Activated CD4-positive, alpha-beta T cell treated with anti-CD3 and anti-CD28 coated beads, Interleukin-2, amount 50 U/mL, for 1 hour (primary cell): ENCODE measurements around the gene TSEN2.
"Not testable (repeated sequence)": the region's sequence is repeated elsewhere in the genome, so short reads cannot be mapped to it uniquely, and the experiment has no call there.

Source experiments
- DNase-seq: peaks from one replicate; pipeline ENCODE4 v3.0.0-alpha.2; 2020

TSEN2 gene

DNA sequence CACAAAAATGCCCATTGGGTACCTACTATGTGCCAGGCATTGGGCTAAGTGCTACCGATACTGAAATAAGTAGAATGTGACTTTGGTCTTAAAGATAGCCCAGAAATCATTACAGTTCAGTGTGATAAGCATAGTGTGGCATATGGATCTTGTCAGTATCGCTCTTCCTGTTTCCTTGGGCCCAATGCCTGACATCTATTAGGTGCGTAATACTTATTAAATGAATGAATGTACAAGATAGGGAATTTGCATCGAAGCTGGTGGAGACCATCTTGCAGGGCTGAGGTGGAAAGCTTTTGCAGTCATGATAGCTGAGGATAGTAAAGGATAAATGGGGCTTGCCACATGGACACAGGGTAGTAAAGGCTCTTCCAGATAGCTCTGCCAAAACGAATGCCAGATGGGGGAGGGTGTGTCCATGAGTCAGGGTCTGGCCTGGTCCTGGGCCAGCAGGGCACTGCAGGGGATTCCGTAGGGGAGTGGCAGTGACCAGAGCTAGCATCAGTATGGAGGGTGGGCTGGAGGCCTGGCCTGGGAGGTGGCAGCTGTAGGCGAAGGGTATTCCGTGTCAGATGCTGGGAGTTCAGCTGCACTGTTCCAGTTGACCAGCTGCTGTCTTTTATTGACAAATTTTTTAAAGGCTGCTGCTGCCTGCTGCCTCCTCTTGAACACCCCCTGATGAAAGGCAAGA lies 23.5 kb downstream of the TSEN2 start:
- DNase-seq = no peak

DNA sequence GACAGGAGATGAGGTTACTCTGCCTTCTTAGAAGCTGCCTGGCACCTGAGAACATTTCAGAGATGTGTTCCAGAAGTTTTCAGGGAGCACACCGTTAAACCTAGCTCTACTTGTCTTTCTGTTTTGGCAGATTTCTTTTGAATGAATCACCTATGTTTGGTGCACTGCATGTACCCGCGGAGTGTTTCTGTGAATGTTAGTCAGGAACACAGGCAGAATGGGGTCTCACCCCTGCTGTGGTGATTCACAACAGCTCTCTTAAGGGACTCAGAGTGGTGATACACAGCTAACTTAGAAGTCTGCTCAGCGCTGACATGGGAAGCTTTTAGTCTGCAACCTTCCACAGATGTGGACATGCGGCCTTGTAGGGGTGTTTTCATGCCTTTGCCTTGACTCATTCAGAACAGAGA lies 24.0 kb downstream of the TSEN2 start:
- no peak for DNase-seq

GRCh38 chr3:12509466-12509865 lies 25.2 kb downstream of the TSEN2 start:
- no peak for DNase-seq

DNA sequence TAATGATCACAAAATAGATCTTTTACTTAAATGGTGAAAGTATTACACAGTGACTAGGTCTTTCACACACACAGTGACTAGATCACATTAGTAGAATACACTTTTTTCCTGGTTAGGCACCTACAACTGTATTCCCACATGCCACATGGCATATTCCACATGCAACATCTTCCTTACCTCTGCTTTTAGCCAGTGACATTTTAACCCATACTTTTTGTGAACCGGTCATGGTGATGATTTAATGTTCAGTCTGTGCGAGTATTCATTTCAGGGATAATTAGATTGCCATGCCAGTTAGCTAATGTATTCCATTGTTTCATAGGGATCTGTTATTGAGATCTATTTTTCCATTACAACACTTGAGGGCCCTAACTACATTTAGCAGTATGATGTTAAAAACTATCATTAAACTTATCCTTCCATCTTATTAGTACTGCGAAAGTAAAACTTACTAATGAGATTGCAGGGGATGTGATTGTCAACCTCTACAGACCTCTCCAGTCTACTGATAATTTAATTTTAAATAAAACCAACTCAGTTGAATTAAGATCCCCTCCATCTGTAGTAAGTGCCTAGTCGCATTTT lies 28.3 kb downstream of the TSEN2 start:
- no peak for DNase-seq

DNA sequence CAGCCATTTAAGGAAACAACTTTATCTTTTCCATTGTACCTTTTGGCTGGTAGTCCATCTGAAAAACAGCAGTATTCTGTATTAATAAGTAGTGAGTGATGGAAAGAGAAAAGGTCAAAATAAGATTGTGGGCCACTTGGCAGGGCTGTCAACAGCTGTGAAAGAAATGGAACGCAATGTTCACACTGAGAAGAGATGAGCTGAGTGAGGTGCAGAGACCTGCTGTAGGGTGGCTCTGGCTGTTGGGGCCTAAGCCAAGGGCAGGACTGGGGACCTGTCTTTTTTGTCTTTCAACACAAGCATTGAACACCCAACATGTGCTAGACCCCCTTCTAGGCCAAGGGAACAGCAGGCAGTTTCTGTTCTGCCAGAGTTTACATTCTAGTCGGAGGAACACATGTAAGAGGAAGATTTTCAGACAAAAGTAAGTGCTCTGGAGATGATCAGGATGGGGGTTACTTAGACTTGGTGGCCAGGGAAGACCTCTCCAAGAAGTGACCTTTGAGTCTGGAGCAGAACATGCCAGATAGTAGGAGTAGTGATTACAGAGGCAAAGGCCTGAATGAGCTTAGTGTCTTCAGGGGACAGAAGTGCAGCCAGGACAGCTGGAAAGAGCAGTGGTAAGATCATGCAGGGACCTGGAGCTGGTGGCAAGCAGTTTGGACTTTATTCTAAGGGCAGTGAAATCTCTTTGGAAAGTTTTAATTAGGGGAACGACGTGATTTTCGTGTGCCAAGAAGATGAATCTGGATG lies 29.6 kb downstream of the TSEN2 start:
- DNase-seq = no peak

DNA sequence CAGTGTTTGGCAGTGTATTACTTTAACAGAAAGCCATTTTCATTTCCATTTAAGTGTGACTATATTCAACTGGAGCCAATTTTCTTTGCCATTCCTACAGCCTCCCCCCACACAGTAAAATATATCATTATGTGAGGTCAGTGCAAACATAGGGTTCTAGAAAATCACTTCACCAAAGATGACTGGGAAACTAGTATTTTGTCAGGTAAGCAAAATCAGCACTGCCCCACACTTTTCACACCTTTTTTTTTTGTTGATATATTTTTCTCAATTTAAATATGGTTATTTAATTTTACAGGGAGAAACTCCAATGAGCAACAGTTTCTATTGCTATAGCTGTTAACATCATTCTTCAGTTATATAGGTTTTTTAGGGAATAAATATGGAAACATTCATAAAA lies 31.4 kb downstream of the TSEN2 start:
- no peak for DNase-seq

GRCh38 chr3:12516873-12517272 lies 32.6 kb downstream of the TSEN2 start:
- DNase-seq = no peak

GRCh38 chr3:12518261-12519028 lies 34.2 kb downstream of the TSEN2 start:
- DNase-seq = no peak

DNA sequence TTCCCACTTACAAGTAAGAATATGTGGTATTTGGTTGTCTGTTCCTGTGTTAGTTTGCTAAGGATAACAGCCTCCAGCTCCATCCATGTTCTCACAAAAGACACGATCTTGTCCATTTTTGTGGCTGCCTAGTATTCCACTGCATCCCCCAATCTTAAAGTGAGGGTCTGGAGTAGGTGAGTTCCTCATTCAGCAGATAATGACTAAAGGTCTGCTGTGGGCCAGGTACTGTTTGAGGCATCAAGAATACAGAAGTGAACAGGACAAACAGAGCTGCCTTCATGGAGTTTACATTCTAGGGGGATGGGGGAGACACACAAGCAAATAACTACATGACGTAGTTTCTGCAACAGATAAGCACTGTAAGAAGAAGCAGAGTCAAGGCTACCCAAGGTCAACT lies 36.7 kb downstream of the TSEN2 start:
- DNase-seq = no peak

GRCh38 chr3:12522721-12523120 lies 38.4 kb downstream of the TSEN2 start:
- DNase-seq = no peak

DNA sequence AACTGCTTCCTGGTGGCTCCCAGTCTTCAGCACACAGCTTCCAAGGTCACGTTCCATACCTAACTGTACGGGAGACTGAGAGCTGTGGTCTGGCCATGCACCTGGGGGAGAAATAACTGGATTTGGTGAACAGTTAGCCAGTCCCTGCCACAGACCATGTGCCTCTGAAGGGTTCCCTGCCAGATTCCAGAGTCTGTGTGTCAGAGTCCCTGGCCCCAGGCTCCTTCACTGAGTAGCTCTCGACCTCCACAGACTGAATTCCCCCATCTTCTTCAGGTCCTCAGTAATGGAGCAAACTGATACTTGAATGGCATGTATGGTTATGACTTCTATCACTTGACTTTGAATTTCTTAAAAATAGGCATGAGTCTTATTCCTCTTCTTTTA lies 43.5 kb downstream of the TSEN2 start:
- DNase-seq = no peak

DNA sequence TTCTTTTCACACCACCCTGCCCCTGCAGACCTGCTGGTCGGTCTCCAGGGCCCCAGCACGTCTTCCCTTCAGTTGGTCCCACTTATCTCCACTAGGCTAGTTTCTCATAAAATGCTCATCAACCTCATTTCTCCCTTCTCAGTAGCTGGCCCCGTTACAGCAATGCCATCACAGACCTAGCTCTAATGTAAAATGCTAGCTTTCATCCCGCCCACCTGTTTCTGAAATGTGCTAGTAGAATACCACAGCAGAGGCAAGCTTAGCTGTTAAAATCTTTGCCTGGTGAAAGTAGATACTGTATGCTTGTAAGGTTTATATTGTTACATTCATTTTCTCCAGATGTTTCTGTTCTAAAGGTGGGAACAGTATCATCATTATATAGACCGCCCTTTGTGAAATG lies 47.9 kb downstream of the TSEN2 start:
- DNase-seq = no peak

GRCh38 chr3:12536423-12536822 lies 52.1 kb downstream of the TSEN2 start:
- DNase-seq = no peak

DNA sequence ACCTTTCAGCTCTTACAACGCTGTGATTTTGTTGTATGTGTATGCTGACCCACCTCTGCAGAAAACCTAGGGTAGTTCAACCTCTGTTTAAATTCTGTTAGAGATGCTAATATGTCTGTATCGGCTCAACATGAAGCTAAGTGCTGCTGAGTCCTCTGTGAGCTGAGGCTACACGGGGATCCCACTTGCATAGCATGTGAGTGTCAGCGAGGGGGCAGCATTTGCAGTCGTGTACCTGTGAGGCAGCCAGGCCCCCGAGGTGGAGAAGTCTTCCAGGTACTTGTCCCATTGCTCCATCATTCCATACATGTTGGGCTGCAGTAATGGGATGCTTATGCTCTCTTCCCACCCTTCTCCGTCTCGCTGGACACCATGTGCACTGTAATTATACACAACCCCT lies 57.3 kb downstream of the TSEN2 start:
- DNase-seq = no peak

GRCh38 chr3:12543497-12543896 lies 59.2 kb downstream of the TSEN2 start:
- DNase-seq = not testable (repeated sequence)

- DNase-seq = no peak
Measured at GRCh38 chr3:12544652-12545472, 60.6 kb downstream of the TSEN2 start.

DNA sequence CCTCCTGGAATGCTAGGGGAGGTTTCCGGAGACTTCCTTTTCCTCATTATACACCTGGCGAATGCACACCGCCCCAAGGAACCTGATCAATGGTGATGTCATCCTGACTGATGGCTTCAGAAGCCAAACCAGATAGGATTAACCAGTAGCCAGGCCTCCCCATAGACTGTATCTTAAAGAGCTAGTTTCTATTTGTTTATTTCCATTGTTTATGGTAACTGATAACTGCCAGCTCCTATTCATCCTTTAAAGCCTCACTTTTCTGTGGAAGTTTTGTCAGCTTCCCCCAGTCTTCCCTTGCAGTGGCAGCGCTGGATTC lies 61.2 kb downstream of the TSEN2 start, which contains the start of gene MKRN2OS:
Gene MKRN2OS (minus strand): TSS at position 27 of the 319 bp plus-strand sequence. CDS start 35 bp downstream, outside the sequence.
- no peak for DNase-seq

DNA sequence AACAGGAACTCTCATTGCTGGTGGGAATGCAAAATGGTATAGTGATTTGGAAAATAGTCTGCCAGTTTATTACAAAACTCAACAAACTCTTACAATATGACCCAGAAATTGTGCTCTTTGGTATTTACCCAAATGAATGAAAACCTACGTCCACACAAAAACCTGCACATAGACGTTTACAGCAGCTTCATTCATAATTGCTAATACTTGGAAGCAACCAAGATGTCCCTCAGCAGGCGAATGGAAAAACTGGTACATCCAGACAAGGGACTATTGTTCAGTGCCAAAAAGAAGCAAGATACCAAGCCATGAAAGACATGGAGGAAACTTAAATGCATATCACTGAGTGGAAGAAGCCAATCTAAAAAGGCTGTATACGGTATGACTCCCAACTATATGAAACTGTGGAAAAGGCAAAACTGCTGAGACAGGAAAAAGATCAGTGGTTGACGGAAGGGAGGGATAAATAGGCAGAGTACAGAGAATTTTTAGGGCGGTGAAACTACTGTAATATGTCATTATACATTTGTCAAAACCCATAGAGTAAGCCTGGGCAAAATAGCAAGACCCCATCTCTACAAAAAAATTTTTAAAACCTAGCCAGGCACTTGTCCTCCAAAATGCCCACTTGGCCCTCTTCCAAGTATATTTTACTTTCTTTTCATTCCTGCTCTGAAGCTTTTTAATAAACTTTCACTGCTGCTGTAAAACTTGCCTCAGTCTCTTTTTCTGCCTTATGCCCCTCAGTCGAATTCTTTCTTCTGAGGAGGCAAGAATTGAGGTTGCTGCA lies 65.9 kb downstream of the TSEN2 start:
- no peak for DNase-seq

DNA sequence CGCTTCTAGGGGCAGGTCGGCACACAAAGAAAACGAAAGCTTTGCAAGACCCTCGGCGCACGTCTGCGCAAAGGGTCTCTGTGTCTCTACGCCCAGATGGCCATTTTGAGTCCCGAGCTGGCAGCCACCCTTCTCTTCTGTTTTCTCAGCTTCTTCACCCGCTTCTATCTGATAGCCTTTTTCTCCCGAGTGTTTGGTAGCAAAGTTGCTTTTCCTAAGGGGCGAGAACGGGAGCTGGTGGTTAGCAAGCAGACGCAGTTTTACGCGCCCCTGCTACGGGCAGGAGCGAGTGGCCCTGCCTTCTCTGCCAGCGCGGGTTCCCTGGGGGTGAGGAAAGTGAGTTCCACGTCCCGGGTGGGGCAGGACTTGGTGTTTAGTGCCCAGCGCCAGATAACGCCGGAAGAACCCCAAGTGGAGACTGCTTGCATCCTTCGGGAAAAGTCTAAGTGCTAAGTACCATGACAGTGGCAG lies 69.7 kb downstream of the TSEN2 start:
- no peak for DNase-seq

- no peak for DNase-seq
Measured at GRCh38 chr3:12556314-12556689, 72.0 kb downstream of the TSEN2 start.

- peak; percentile 79 for DNase-seq
Measured at GRCh38 chr3:12556690-12557472, 72.6 kb downstream of the TSEN2 start, which contains the start of gene MKRN2. MKRN2 (plus strand) TSS chr3:12557087; CDS start chr3:12557151, 64 bp downstream.
